SJCRH30 (cell line): Measurements from ENCODE around the gene AGAP1. TPM values are rescaled to one million over a fixed set of nuclear protein-coding genes. Genes with fewer than 3 reads are reported as not detected.
A peak's percentile ranks its signal among the peaks of the same experiment; 100 is the strongest.

Source experiments
- DNase-seq, 2 experiments: peaks; one replicate each; pipeline ENCODE4 v3.0.0-alpha.2; 2015 to 2020
- H3K27ac ChIP-seq: fragments of 250-450 bp; sonication (Bioruptor Pico); 2 replicates; pipeline ENCODE4 v1.5.1; 2020; ENCODE audit warnings: mild to moderate bottlenecking, moderate library complexity
- H3K27me3 ChIP-seq: fragments of 250-450 bp; sonication (Bioruptor Pico); 2 replicates; pipeline ENCODE4 v1.5.1; 2020; ENCODE audit warnings: mild to moderate bottlenecking, moderate library complexity
- H3K36me3 ChIP-seq: fragments of 250-450 bp; sonication (Bioruptor Pico); 2 replicates; pipeline ENCODE4 v1.5.1; 2020; ENCODE audit warnings: mild to moderate bottlenecking, moderate library complexity
- H3K4me1 ChIP-seq: fragments of 250-450 bp; sonication (Bioruptor Pico); 2 replicates; pipeline ENCODE4 v1.5.1; 2020; ENCODE audit warnings: mild to moderate bottlenecking, moderate library complexity
- H3K4me3 ChIP-seq: fragments of 250-450 bp; sonication (Bioruptor Pico); 2 replicates; pipeline ENCODE4 v1.5.1; 2020; ENCODE audit warnings: mild to moderate bottlenecking, moderate library complexity
- H3K9me3 ChIP-seq: fragments of 250-450 bp; sonication (Bioruptor Pico); replicated peaks from 2 replicates; pipeline ENCODE4 v1.5.1; 2020; ENCODE audit warnings: mild to moderate bottlenecking, moderate library complexity
- total RNA-seq: library from RNA; depleted of rRNA; stranded (reverse); fragments of >200 nt; shearing (Covaris generic); gene quantifications from 2 replicates; pipeline ENCODE4 v1.2.3, GENCODE V29; 2014

Gene AGAP1
- total RNA-seq, 1 experiment from 2014 or later, result 27.8 TPM

GRCh38 chr2:235725016-235725489, 231.2 kb downstream of the AGAP1 start:
- H3K4me1 ChIP-seq, result no peaks in the 10 kb centered on the region
- no peaks in the 10 kb centered on the region for H3K27me3 ChIP-seq
- no peak overlapping the region for H3K27ac ChIP-seq
- H3K9me3 ChIP-seq, result no peaks in the 10 kb centered on the region
- no peaks in the 10 kb centered on the region; the same call in none of the 2 replicates for H3K36me3 ChIP-seq
- H3K4me3 ChIP-seq, result no peak overlapping the region
- no peak for DNase-seq

- Histone ChIP-seq H3K27me3 (no peaks in the 10 kb centered on the region), H3K36me3 (no peaks in the 10 kb centered on the region; the same call in none of the 2 replicates), H3K9me3 (no peaks in the 10 kb centered on the region), H3K4me3 (no peak overlapping the region), H3K27ac (no peak overlapping the region), H3K4me1 (no peaks in the 10 kb centered on the region)
- DNase-seq, result no peak
Measured at GRCh38 chr2:235725841-235726240, 232.0 kb downstream of the AGAP1 start.

- Histone ChIP-seq H3K4me3 (no peak overlapping the region), H3K4me1 (no peaks in the 10 kb centered on the region), H3K27ac (no peak overlapping the region), H3K27me3 (no peaks in the 10 kb centered on the region), H3K36me3 (no peaks in the 10 kb centered on the region; the same call in 1 of the 2 replicates), H3K9me3 (no peaks in the 10 kb centered on the region)
- DNase-seq, result no peak
Measured at GRCh38 chr2:235726554-235726953, 232.7 kb downstream of the AGAP1 start.

GRCh38 chr2:235727174-235727573, 233.3 kb downstream of the AGAP1 start:
- Histone ChIP-seq H3K4me3 (no peak overlapping the region), H3K9me3 (no peaks in the 10 kb centered on the region), H3K4me1 (no peaks in the 10 kb centered on the region), H3K36me3 (no peaks in the 10 kb centered on the region; the same call in 1 of the 2 replicates), H3K27me3 (no peaks in the 10 kb centered on the region), H3K27ac (no peak overlapping the region)
- no peak for DNase-seq

- DNase-seq, result no peak
- Histone ChIP-seq H3K27me3 (no peaks in the 10 kb centered on the region), H3K27ac (no peak overlapping the region), H3K9me3 (no peaks in the 10 kb centered on the region), H3K4me1 (no peaks in the 10 kb centered on the region), H3K4me3 (no peak overlapping the region), H3K36me3 (no peaks in the 10 kb centered on the region)
Measured at GRCh38 chr2:235727891-235728799, 234.3 kb downstream of the AGAP1 start.

GRCh38 chr2:235728800-235729556, 235.1 kb downstream of the AGAP1 start:
- Histone ChIP-seq H3K27ac (no peak overlapping the region), H3K36me3 (no peaks in the 10 kb centered on the region), H3K27me3 (no peaks in the 10 kb centered on the region), H3K4me3 (no peak overlapping the region), H3K9me3 (no peaks in the 10 kb centered on the region), H3K4me1 (no peaks in the 10 kb centered on the region)
- DNase-seq, result peak in 1 of 2 experiments; percentile 32

GRCh38 chr2:235729557-235729947, 235.7 kb downstream of the AGAP1 start:
- H3K27ac ChIP-seq, result no peak overlapping the region
- H3K36me3 ChIP-seq, result no peaks in the 10 kb centered on the region
- H3K4me1 ChIP-seq, result no peaks in the 10 kb centered on the region
- no peak for DNase-seq
- H3K9me3 ChIP-seq, result no peaks in the 10 kb centered on the region
- H3K27me3 ChIP-seq, result no peaks in the 10 kb centered on the region
- no peak overlapping the region for H3K4me3 ChIP-seq

GRCh38 chr2:235730115-235730514, 236.3 kb downstream of the AGAP1 start:
- Histone ChIP-seq H3K4me3 (no peak overlapping the region), H3K27me3 (no peaks in the 10 kb centered on the region), H3K27ac (no peak overlapping the region), H3K4me1 (no peaks in the 10 kb centered on the region), H3K9me3 (no peaks in the 10 kb centered on the region), H3K36me3 (no peaks in the 10 kb centered on the region)
- no peak for DNase-seq

GRCh38 chr2:235733761-235734160, 239.9 kb downstream of the AGAP1 start:
- no peak for DNase-seq
- no peak overlapping the region for H3K4me3 ChIP-seq
- no peak overlapping the region for H3K27ac ChIP-seq
- no peaks in the 10 kb centered on the region for H3K27me3 ChIP-seq
- no peaks in the 10 kb centered on the region for H3K4me1 ChIP-seq
- no peaks in the 10 kb centered on the region for H3K9me3 ChIP-seq
- peaks cover 7% of the 10 kb centered on the region; the same call in 1 of the 2 replicates for H3K36me3 ChIP-seq

GRCh38 chr2:235734168-235734567, 240.3 kb downstream of the AGAP1 start:
- Histone ChIP-seq H3K36me3 (peaks cover 7% of the 10 kb centered on the region; the same call in 1 of the 2 replicates), H3K4me3 (no peak overlapping the region), H3K27ac (no peak overlapping the region), H3K9me3 (no peaks in the 10 kb centered on the region), H3K27me3 (no peaks in the 10 kb centered on the region), H3K4me1 (no peaks in the 10 kb centered on the region)
- no peak for DNase-seq

- Histone ChIP-seq H3K36me3 (peaks cover 7% of the 10 kb centered on the region; the same call in 1 of the 2 replicates), H3K9me3 (no peaks in the 10 kb centered on the region), H3K4me1 (no peaks in the 10 kb centered on the region), H3K27me3 (no peaks in the 10 kb centered on the region), H3K4me3 (no peak overlapping the region), H3K27ac (no peak overlapping the region)
- no peak for DNase-seq
Measured at GRCh38 chr2:235734688-235735231, 240.9 kb downstream of the AGAP1 start.

- no peaks in the 10 kb centered on the region for H3K27me3 ChIP-seq
- no peaks in the 10 kb centered on the region for H3K9me3 ChIP-seq
- H3K4me1 ChIP-seq, result no peaks in the 10 kb centered on the region
- H3K4me3 ChIP-seq, result no peak overlapping the region
- DNase-seq, result no peak
- no peak overlapping the region for H3K27ac ChIP-seq
- peaks cover 12% of the 10 kb centered on the region for H3K36me3 ChIP-seq
Measured at GRCh38 chr2:235737396-235737795, 243.6 kb downstream of the AGAP1 start.

- Histone ChIP-seq H3K4me3 (no peak overlapping the region), H3K9me3 (no peaks in the 10 kb centered on the region), H3K4me1 (no peaks in the 10 kb centered on the region), H3K27me3 (no peaks in the 10 kb centered on the region), H3K36me3 (peaks cover 12% of the 10 kb centered on the region), H3K27ac (no peak overlapping the region)
- no peak for DNase-seq
Measured at GRCh38 chr2:235737840-235738239, 244.0 kb downstream of the AGAP1 start.

- DNase-seq, result no peak
- Histone ChIP-seq H3K4me3 (no peak overlapping the region), H3K27me3 (no peaks in the 10 kb centered on the region), H3K4me1 (no peaks in the 10 kb centered on the region), H3K9me3 (no peaks in the 10 kb centered on the region), H3K27ac (no peak overlapping the region), H3K36me3 (peaks cover 12% of the 10 kb centered on the region)
Measured at GRCh38 chr2:235739704-235740415, 246.0 kb downstream of the AGAP1 start.
